HG03439 (cell line): Measurements from ENCODE around the gene DYTN.
"Not testable (repeated sequence)": the region's sequence is repeated elsewhere in the genome, so short reads cannot be mapped to it uniquely, and the experiment has no call there.

Experiments
- ATAC-seq: cut with Tn5 transposase; IDR thresholded peaks from one replicate; pipeline ENCODE4 v1.9.1; 2021; ENCODE audit warnings: mild to moderate bottlenecking, moderate library complexity; ENCODE audit not compliant: unreplicated experiment

Gene DYTN

GRCh38 chr2:206718296-206718695, at the start of gene DYTN:
TSS of gene DYTN (minus strand) at chr2:206718396. CDS start at chr2:206718279, 117 bp downstream.
- ATAC-seq = no peak

GRCh38 chr2:206766057-206766930, 48.1 kb upstream of the DYTN start:
- no peak for ATAC-seq

- ATAC-seq = peak; percentile 95
Measured at GRCh38 chr2:206765242-206766056, 47.3 kb upstream of the DYTN start, which contains the start of the genes FASTKD2 and MDH1B. TSS of gene FASTKD2 (plus strand) at chr2:206765606. CDS start at chr2:206766694, 1,088 bp downstream. TSS of gene MDH1B (minus strand) at chr2:206765328. CDS start at chr2:206765271, 57 bp downstream.

GRCh38 chr2:206764673-206765241, 46.6 kb upstream of the DYTN start:
- no peak for ATAC-seq

- no peak for ATAC-seq
Measured at GRCh38 chr2:206756816-206757215, 38.6 kb upstream of the DYTN start.

- ATAC-seq = no peak
Measured at GRCh38 chr2:206740800-206741199, 22.6 kb upstream of the DYTN start.

GRCh38 chr2:206739271-206739670, 21.1 kb upstream of the DYTN start:
- no peak for ATAC-seq

- ATAC-seq = no peak
Measured at GRCh38 chr2:206736935-206737334, 18.7 kb upstream of the DYTN start.

- ATAC-seq = no peak
Measured at GRCh38 chr2:206733341-206733740, 15.1 kb upstream of the DYTN start.

- ATAC-seq = no peak
Measured at GRCh38 chr2:206728277-206729199, 10.3 kb upstream of the DYTN start.

GRCh38 chr2:206727287-206727686, 9.1 kb upstream of the DYTN start:
- no peak for ATAC-seq

- no peak for ATAC-seq
Measured at GRCh38 chr2:206723288-206723687, 5.1 kb upstream of the DYTN start.

- peak; percentile 52 for ATAC-seq
Measured at GRCh38 chr2:206721256-206721920, 3.2 kb upstream of the DYTN start.

- no peak for ATAC-seq
Measured at GRCh38 chr2:206716623-206717022, 1.6 kb downstream of the DYTN start.

- not testable (repeated sequence) for ATAC-seq
Measured at GRCh38 chr2:206715183-206715582, 3.0 kb downstream of the DYTN start.

GRCh38 chr2:206713746-206714145, 4.5 kb downstream of the DYTN start:
- no peak for ATAC-seq

- no peak for ATAC-seq
Measured at GRCh38 chr2:206708286-206708685, 9.9 kb downstream of the DYTN start.

- ATAC-seq = no peak
Measured at GRCh38 chr2:206707164-206707701, 11.0 kb downstream of the DYTN start.

GRCh38 chr2:206701952-206702605, 16.1 kb downstream of the DYTN start:
- no peak for ATAC-seq
